GOT3 (cell line): ENCODE data around the gene BIK.
"Not testable (repeated sequence)": the region's sequence is repeated elsewhere in the genome, so short reads cannot be mapped to it uniquely, and the experiment has no call there.

Experiments
- DNase-seq: peaks from one replicate; lab custom pipeline; 2025; ENCODE audit warnings: mixed read lengths; lab: John Stamatoyannopoulos, UW

Gene BIK

GRCh38 chr22:43104950-43105349 lies 5.6 kb upstream of the BIK start:
- DNase-seq, result not testable (repeated sequence)

- DNase-seq, result no peak
Measured at GRCh38 chr22:43106302-43106701, 4.2 kb upstream of the BIK start.

GRCh38 chr22:43109511-43109910 lies 1.0 kb upstream of the BIK start:
- no peak for DNase-seq

DNA sequence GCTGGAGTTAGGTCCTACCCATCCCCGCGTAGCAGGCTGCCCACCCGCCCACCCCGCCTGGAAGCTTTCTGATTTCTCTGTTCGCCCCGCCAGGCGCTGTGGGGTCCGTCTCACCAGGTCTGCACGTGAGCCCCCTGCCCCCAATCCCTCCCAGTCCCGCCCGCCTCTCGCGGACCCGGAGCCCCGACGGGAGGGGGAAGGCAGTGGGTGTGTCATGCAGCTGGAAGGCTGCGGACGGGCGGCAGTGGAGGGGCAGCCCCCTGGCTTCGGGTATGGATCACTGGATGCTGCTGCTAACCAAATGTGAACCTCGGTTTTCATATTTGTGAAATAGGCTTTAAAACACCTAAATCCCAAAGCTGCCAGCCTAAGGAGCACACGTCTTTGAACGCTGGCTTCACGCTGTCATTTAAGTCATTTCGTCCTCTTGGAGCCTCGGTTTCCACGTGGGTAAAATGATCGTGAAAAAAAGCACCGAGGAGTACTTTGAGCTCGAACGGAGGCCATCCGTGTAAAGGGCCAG lies 568 bp upstream of the BIK start:
- DNase-seq, result peak; percentile 96

DNA sequence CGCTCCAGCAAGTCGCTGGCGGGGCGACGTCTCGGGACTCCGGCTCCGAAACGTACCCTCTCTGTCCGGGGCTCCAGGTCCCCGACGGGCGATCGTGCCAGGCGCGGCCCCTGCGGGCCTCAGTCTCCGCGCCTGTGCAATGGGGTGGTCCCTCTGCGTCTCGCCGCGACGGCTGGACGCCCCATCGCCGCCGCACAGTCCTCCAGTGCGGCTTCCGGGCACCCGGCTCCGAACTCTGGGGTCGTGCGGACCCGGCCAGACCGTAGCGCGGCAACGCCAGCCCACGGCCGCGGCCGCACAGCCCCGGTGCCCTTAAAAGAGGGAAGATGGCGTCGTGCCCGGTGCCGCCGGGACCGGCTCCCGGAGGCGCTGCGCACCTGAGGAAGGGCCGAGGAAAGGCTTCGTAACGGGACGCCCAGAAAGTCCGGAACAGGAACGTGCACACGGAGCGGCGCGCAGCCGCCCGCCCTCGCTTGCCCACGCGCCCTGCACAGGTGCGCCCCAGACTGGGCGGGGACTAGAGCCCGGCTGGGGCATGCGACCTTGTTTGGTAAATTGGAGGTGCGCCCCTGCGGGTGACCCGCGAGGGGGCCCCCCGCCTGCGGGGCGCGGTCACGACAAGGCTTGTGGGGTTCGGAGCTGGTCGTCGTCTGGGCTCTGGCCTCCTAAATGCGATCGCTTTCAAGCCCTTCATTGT lies 525 bp downstream of the BIK start:
- no peak for DNase-seq

DNA sequence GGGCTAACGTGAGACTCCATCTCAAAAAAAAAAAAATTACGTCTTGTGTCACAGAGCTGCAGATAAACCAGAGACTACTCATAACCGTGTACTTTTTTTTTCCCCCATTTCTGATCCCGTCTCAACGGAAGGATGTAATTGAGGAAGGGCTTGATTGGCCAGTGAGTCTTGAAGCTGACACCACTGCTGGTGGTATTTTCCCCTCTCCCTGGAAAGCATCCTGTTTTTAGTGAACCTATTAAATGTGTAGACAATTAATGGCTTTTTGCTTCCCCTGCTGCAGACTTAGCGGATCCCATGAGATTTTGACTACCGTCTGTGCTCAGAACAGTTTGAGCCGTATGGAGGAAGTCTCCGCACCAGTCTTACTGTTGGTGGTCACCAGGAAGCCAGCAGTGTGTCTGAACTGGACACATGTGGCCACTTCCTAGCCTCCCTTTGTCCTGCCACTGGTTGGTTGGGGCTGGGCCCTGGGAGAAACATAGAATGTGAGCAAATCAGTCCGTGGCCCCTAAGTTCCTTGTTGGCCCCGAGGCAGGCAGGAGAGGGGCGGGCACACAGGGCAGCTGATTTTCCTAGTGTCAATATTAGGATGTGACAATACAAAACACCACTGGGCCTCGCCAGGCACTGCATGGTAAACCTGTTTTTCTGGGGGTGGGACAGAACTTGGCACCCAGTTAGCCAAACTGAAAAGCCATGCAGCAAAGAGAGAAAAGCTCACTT lies 3.1 kb downstream of the BIK start:
- no peak for DNase-seq

DNA sequence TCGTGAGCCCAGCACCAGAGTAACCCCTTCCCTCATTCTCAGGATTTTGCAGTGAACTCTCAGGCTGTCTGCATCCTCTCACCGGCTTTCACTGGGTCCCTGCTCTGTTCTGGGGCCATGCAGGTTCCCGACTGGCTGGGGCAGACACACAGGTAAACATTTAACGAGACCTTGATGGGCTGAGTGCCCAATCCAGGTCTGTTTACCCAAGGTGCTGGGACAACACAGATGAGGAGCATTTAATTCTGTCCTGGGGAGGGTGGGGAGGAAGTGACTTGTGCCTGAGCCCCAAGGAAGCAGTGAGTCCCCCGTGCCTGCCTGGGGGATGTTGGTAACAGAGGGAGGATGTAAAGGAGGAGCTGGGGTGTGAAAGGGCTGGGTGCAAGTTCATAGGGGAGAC lies 4.4 kb downstream of the BIK start:
- no peak for DNase-seq

DNA sequence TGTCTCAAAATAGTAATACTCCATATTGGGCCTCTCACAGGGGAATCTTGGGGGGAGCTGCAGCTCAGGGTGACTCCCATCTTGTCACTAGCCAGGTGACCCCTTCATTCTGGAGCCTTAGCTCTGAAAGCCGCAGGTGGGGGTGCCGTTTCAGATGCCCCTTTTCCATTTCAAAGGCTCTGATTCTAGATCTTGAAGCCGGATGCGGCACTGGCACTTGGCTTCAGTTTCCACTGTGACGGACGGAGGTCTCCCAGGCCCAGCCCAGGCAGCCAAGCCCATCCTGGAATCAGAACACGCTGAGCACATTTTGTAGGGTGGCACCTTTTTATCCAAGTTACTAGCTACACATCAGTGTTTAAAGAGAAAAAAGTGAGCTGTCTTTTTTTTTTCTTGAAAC lies 6.4 kb downstream of the BIK start:
- no peak for DNase-seq

DNA sequence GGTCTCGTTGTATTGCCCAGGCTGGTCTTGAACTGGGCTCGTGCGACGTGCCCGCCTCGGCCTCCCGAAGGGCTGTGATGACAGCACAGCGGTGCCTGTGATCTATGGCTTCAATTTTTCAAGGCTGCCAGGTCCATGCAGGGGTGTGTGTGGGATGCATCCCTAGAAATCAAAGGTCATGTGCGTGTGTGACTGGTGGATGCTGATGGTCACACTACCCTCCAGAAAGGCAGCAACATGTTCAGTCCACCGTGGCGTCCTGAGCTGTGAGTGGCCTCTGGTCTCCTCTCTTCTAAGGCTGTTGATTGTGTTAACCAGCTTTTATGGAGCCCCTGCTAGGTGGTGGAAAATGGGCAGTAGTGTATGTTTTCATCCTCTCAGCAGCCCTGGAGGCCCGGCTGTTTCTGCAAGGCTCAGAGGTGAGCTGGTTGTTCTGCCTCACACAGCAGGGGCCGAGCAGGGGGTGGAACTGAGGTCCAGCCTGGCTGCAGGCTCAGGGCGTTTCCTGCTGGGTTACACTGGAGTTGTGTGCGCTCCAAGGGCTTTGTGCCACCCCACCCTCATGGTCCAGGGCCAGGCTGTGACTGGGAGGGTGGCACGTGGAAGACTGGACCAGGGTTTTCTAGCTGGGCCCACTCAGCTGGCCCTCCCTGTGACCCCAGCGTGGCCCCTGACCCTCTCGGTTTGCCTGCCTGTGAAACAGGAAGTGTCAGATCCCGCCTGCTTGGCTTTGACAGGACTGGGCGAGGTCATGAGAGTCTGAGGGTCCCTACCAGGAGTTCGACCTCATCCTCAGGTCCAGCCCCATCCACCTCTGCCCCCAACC lies 7.7 kb downstream of the BIK start:
- no peak for DNase-seq

DNA sequence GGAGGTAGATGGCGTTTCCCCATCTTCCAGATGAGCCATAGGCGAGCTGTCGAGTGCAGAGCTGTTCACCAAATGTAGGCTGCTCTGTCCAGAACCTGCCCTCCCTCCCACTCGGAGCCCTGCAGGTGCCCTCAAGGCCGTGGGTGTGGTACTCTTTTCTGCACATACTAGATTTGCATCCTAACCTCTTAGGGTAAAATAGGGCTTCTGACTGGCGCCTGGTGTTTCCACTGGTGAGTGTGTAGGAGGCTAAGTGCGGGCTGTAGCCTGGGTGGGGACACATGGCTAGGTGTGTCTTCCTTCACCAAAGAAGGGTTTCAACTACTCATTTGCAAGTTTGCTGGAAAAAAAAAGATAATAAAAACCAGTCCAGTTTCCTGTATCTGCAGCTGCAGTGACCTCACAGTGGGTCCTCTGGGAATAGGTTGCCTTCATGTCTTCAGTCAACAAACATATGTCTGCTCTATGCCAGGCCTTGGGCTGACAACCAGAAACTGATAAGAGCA lies 8.5 kb downstream of the BIK start:
- no peak for DNase-seq

- no peak for DNase-seq
Measured at GRCh38 chr22:43126501-43127165, 16.1 kb downstream of the BIK start.

- DNase-seq, result no peak
Measured at GRCh38 chr22:43127166-43127908, 16.8 kb downstream of the BIK start.

DNA sequence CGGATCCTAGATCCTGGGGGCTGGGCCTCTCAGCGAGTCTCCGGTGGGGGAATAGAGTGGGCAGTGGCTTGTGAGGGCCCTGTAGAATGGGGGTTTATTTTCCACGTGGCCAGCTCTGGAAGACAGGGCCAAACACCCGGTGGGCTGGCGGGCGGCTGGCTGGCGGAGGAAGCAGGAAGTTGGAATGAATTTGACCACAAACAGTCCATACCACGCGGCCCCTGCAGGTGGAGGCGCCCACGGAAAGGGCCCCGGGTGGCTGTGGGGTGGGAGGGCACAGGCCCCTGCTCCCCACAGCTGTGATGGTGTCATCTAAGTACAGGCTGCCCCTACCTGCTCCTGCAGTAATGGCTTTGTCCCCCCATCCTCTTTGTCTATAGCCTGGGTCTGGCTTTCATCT lies 17.6 kb downstream of the BIK start:
- DNase-seq, result no peak

DNA sequence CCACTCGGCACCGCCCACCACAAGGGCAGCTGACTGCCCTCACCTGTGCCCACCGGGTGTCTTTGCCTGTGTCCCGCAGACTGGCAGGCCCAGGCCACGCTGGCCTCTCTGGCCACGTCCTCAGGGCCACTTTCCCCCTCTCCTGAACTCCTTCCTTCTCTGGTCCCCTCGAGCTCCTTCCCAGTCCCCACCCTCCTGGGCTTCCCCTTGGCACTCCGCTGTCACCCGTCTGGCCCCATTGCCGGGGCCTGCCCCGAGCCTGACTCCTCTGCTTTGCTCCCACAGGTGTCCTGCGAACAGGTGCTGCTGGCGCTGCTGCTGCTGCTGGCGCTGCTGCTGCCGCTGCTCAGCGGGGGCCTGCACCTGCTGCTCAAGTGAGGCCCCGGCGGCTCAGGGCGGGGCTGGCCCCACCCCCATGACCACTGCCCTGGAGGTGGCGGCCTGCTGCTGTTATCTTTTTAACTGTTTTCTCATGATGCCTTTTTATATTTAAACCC lies 18.4 kb downstream of the BIK start:
- DNase-seq, result no peak

DNA sequence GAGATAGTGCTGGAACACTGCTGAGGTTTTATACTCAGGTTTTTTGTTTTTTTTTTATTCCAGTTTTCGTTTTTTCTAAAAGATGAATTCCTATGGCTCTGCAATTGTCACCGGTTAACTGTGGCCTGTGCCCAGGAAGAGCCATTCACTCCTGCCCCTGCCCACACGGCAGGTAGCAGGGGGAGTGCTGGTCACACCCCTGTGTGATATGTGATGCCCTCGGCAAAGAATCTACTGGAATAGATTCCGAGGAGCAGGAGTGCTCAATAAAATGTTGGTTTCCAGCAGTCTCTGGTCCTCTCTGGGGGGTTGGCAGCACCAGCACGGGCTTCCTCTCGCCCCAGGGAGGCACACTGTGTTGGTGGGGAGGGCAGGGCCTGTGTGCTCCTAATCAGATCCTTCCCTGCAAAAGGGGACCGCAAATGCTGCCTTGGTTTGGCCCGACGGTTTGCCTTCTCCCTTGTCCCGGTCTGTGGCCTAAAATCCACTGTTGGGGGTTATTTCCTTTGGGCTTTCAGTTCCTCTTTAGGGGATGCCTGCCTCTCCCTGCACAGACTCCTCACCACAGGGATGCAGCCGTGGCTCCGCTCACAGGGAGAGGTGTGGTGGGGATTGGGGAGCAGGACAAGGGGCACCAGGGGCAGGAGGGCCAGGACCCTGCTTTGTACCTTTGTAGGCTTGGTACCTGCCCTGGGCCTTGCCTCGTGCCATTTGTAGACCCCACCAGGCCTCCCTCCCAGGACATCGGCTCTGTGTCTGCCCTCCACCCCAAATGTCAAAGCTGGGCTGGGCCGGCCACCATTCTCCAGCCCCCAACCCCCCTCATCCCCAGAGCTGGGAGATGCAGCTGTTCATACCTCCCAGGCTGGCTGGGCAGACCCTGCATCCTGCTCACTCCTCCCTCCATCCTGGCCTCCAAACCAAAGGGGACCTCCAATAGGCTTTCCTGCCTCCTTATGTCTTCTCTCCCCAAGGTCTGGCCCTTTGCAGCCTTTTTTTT lies 19.2 kb downstream of the BIK start:
- DNase-seq, result no peak

DNA sequence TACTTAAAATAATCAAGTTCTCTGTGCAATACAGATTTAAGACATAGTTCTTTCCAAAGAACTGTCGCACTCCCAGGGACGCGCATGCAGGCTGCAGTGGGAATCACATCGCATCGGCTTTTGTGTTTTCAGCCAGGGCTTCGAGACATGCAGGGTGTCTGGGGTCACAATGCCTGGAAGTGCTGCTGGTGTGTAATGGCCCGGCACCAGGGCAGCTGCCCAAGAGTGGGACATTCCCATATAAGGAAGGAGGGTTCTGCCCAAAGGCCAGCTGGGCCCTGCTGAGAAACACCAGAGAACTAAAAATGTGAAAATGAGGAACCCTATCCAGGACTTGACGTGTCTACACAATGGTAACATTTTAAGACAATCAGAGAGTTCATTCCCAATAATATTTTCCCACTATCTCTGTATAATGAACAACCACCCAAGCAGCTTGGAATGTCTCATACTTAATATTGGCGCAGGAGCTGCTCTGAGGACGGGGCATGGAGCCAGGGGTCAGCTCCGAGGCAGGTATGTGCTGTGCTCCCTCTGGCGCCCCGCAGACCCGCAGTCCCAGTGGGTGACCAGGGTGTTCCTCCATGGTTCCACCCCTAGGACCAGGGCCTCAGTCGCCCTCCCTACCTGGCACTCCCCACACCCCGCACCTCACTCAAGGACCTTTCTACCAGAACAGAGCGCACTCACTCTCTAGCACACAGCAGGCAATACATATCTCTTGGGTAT lies 21.4 kb downstream of the BIK start:
- no peak for DNase-seq

- no peak for DNase-seq
Measured at GRCh38 chr22:43133401-43133800, 22.9 kb downstream of the BIK start.

- DNase-seq, result no peak
Measured at GRCh38 chr22:43134553-43134952, 24.0 kb downstream of the BIK start.

DNA sequence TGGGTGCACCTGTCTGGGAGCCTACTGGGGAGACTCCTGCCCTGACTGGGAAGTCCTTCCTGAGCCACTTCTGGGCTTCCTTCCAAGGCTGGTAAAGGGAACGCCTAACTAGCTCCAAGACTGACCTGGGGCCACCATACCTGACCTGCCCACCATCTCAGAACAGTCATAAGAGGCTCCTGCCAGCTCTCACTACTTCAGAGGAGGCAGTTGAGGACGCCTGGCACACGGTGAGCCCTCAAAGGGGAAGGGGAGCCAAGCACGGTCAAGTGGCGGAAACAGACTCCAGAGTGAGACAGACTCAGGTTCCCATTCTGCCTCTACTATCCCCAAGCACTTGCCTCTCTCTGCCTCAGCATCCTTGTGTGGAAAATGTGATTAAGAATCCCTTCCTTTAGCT lies 25.0 kb downstream of the BIK start:
- no peak for DNase-seq
